ENCODE results near the gene SEPTIN5. TPM values are rescaled to one million over a fixed set of nuclear protein-coding genes. Genes with fewer than 3 reads are reported as not detected.
A peak's percentile ranks its signal among the peaks of the same experiment; 100 is the strongest.

Gene SEPTIN5
- total RNA-seq, 1 donor from 2014 or later: 32.0 TPM

DNA sequence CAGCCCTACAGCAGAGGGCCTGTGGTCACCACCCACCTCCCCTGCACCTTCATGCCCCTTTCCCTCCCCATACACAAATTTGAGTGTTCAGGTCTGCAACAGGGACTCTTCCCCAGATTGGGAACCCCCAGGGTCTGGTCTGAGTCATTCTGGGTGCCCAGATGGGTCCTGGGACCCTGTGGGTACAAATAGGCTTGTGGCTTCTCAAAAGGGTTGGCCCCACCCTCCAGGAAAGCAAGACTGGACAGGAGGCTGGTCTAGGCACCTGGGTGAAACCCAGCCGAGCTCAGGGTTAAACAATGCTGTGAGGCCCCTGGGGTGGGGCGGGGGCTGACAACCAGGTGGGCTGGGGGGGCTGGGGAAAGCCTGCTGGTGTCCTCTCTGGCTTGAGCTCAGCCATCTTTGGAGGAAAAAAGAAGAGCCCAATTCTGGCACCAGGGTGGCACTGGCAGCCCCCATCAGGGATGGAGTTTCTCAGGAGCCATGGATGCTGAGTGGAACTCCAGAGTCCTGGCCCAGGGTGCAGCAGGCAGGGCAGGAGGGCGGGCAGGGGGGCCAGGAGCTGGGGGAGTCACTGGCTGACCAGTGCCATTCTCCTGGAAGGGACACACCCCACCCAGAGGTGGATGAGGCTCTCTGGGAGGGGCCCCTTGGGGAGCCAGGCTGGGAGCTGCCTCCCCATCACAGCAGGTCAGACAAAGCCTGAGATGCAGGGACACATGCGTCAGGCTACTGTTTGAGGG lies 1.1 kb downstream of the SEPTIN5 start:
- Mint-ChIP-seq H3K27me3 (peaks cover 40% of the 10 kb centered on the region), H3K36me3 (ENCODE audit: insufficient read depth) (peaks cover 6% of the 10 kb centered on the region)

DNA sequence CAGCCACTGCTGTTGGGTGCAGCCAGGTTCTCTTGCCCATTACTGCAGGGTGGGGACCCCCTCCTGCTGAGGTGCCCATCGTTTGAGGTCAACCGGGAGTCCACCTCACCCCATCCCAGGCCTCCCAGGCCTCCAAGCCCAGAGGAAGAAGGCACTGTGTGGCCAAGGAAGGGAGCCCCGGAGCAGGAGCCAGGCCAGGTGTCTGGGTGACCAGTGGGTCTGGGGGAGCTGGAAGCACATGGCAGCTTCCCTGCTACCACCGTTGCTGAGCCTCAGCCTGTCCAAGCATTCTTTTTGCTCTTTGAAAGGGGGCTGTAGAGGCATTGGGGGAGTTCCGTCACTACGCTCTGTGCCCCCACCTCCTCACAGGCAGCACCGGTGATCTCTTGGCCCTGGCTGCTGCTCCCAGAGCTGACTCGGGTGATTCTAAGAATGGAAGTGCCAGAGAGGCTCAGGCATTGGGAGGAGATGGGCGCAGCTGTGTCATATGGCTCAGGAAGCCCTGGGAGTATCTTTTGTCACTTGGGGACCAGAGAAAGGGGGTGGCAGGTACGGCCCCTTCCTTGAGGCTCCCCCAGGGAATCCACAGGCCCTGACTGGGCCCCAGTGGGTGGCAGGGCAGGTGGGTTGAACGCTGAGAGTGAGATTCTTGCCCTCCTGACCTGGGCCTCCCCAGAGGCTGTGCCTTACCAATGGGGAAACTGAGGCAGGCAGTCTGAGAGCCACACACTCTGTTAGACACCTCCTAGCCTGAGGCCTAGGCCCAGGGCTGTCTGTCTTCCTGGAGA lies 1.9 kb downstream of the SEPTIN5 start:
- H3K9me3 Mint-ChIP-seq (ENCODE audit: low read depth): no peaks in the 10 kb centered on the region
- H3K4me3 Mint-ChIP-seq (ENCODE audit: low read depth): peak overlapping the region; percentile 31
- peaks cover 4% of the 10 kb centered on the region for H3K4me1 Mint-ChIP-seq (ENCODE audit: low read depth)
- peaks cover 45% of the 10 kb centered on the region for H3K27me3 Mint-ChIP-seq
- no peak for DNase-seq (ENCODE audit: low spot score, unreplicated experiment)
- peaks cover 9% of the 10 kb centered on the region for H3K36me3 Mint-ChIP-seq (ENCODE audit: insufficient read depth)
- no peak overlapping the region for H3K27ac Mint-ChIP-seq
- TF ChIP-seq, protein P1, sequence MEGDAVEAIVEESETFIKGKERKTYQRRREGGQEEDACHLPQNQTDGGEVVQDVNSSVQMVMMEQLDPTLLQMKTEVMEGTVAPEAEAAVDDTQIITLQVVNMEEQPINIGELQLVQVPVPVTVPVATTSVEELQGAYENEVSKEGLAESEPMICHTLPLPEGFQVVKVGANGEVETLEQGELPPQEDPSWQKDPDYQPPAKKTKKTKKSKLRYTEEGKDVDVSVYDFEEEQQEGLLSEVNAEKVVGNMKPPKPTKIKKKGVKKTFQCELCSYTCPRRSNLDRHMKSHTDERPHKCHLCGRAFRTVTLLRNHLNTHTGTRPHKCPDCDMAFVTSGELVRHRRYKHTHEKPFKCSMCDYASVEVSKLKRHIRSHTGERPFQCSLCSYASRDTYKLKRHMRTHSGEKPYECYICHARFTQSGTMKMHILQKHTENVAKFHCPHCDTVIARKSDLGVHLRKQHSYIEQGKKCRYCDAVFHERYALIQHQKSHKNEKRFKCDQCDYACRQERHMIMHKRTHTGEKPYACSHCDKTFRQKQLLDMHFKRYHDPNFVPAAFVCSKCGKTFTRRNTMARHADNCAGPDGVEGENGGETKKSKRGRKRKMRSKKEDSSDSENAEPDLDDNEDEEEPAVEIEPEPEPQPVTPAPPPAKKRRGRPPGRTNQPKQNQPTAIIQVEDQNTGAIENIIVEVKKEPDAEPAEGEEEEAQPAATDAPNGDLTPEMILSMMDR (IDR thresholded peaks at IDR 0.05; ENCODE audit: unreplicated experiment): no peak

More for the DNA sequence above, 1.1 kb downstream of the SEPTIN5 start:
- no peak for DNase-seq (ENCODE audit: low spot score, unreplicated experiment)
- Mint-ChIP-seq H3K4me1 (ENCODE audit: low read depth) (peaks cover 4% of the 10 kb centered on the region), H3K27ac (no peak overlapping the region), H3K4me3 (ENCODE audit: low read depth) (peak overlapping the region; percentile 61), H3K9me3 (ENCODE audit: low read depth) (no peaks in the 10 kb centered on the region)
- TF ChIP-seq, protein P1 (IDR thresholded peaks at IDR 0.05; ENCODE audit: unreplicated experiment): no peak

DNA sequence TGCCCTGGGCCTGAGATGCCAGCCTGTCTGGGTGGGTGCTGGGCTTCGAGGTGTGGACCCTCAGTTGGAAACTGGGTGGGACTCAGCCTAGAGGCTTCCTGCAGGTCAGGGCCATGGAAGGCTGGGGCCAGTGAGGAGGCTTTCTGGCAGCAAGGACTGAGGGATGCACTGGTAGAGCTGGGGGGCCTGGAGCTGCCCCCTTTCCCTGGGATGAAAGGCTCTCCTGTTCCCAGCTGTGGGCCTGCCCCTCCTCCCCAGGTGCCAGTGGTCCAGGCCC lies 2.5 kb downstream of the SEPTIN5 start:
- H3K36me3 Mint-ChIP-seq (ENCODE audit: insufficient read depth): peaks cover 9% of the 10 kb centered on the region
- H3K4me1 Mint-ChIP-seq (ENCODE audit: low read depth): peaks cover 4% of the 10 kb centered on the region
- DNase-seq (ENCODE audit: low spot score, unreplicated experiment): no peak
- peaks cover 48% of the 10 kb centered on the region for H3K27me3 Mint-ChIP-seq
- TF ChIP-seq, protein P1 (IDR thresholded peaks at IDR 0.05; ENCODE audit: unreplicated experiment): no peak
- H3K9me3 Mint-ChIP-seq (ENCODE audit: low read depth): no peaks in the 10 kb centered on the region
- no peak overlapping the region for H3K27ac Mint-ChIP-seq
- no peak overlapping the region for H3K4me3 Mint-ChIP-seq (ENCODE audit: low read depth)

DNA sequence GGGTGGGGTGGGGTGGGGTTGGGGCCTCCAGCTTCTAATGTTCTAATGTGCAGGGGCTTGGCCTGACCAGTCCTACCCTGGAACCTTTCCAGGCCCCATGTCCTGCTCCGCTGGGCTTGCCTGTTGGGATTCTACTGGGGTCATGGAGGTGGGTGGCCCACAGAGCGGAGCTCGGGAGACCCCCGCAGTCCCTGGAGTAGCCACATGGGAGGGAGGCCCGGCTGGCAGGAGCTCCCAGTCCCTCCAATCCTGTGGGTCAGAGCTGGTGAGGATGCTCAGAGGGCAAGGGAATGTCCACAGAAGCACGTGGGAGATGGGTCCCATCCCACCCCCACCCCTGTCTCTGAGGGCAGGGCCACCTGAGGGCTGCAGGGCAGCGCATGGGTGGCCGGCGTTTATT lies 2.9 kb downstream of the SEPTIN5 start:
- Mint-ChIP-seq H3K4me3 (ENCODE audit: low read depth) (no peak overlapping the region), H3K27ac (no peak overlapping the region), H3K36me3 (ENCODE audit: insufficient read depth) (peaks cover 9% of the 10 kb centered on the region), H3K27me3 (peaks cover 45% of the 10 kb centered on the region), H3K9me3 (ENCODE audit: low read depth) (no peaks in the 10 kb centered on the region), H3K4me1 (ENCODE audit: low read depth) (peaks cover 4% of the 10 kb centered on the region)
- no peak for DNase-seq (ENCODE audit: low spot score, unreplicated experiment)
- TF ChIP-seq, protein P1 (IDR thresholded peaks at IDR 0.05; ENCODE audit: unreplicated experiment): no peak

DNA sequence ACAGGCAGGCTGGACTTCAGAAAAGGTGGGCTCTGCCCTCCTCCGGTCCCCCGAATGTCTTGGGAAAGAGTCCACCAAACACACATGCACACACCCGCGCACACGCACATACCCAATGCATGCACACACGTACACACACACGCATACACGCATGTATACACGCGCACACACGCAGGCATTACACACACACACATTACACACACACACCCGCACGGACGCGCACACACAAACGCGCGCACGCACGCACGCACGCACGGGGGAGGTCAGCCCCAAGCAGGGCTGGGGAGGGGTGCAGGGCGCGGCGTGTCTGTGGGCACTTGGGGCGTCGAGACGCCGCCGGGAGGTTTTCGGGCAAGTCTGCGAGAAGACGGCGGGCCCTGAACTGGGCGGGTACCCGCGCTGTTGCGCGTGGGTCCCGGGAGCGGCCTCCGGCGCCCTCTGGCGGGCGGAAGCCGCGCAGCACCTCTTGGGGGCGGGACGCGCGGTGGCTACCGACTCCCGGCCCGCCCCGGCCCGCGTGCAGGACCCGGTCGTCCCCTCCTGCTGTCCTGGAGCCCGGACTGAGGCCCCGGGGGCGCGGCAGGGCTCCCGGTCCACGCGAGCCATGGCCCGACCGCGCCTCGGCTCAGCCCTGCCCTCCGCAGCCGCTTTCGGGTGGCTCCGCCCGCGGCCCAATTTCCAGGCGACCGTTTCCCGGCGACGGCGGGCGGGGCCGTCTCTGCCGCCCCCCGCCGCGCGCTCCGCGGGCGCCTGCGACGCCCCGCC lies 3.6 kb downstream of the SEPTIN5 start:
- Mint-ChIP-seq H3K9me3 (ENCODE audit: low read depth) (no peaks in the 10 kb centered on the region), H3K27me3 (peaks cover 46% of the 10 kb centered on the region)
- peak; percentile 71 for DNase-seq (ENCODE audit: low spot score, unreplicated experiment)

More for the DNA sequence above, 3.6 kb downstream of the SEPTIN5 start:
- Mint-ChIP-seq H3K4me1 (ENCODE audit: low read depth) (peaks cover 5% of the 10 kb centered on the region), H3K27ac (peak overlapping the region; percentile 34), H3K4me3 (ENCODE audit: low read depth) (peak overlapping the region; percentile 64), H3K36me3 (ENCODE audit: insufficient read depth) (peaks cover 9% of the 10 kb centered on the region)
- TF ChIP-seq, protein P1 (IDR thresholded peaks at IDR 0.05; ENCODE audit: unreplicated experiment): peak; percentile 96

All from progenitor cell of endocrine pancreas (in vitro differentiated cells).